ENCODE data around the gene HNRNPUL1.

Gene HNRNPUL1

GRCh38 chr19:41327576-41328156 lies 63.5 kb downstream of the HNRNPUL1 start:
- TF ChIP-seq FOXP2 (optimal IDR thresholded peaks at IDR 0.05; ENCODE audit: borderline replicate concordance, extremely low read depth, extremely low read length, insufficient read depth) = no peak
- no peak for TF ChIP-seq SIN3A (IDR thresholded peaks at IDR 0.05; ENCODE audit: borderline replicate concordance, insufficient read depth, low read length)
- no peak for TF ChIP-seq TAF1 (IDR thresholded peaks at IDR 0.05; ENCODE audit: borderline replicate concordance, insufficient read depth, low read length)
- TF ChIP-seq REST (IDR thresholded peaks at IDR 0.05; ENCODE audit: insufficient read depth in 1 of 2, low read depth in 2 of 2, low read length in 2 of 2) = no peak
- no peak for TF ChIP-seq POLR2AphosphoS5 (IDR thresholded peaks at IDR 0.05; ENCODE audit: low read depth, low read length)

- no peak for TF ChIP-seq SIN3A (IDR thresholded peaks at IDR 0.05; ENCODE audit: borderline replicate concordance, insufficient read depth, low read length)
- no peak for TF ChIP-seq FOXP2 (optimal IDR thresholded peaks at IDR 0.05; ENCODE audit: borderline replicate concordance, extremely low read depth, extremely low read length, insufficient read depth)
- TF ChIP-seq TAF1 (IDR thresholded peaks at IDR 0.05; ENCODE audit: borderline replicate concordance, insufficient read depth, low read length) = no peak
- no peak for TF ChIP-seq POLR2AphosphoS5 (IDR thresholded peaks at IDR 0.05; ENCODE audit: low read depth, low read length)
- TF ChIP-seq REST (IDR thresholded peaks at IDR 0.05; ENCODE audit: insufficient read depth in 1 of 2, low read depth in 2 of 2, low read length in 2 of 2) = no peak
Observed at GRCh38 chr19:41328157-41328841, 64.1 kb downstream of the HNRNPUL1 start.

GRCh38 chr19:41328842-41329225 lies 64.7 kb downstream of the HNRNPUL1 start:
- TF ChIP-seq SIN3A (IDR thresholded peaks at IDR 0.05; ENCODE audit: borderline replicate concordance, insufficient read depth, low read length) (no peak), POLR2AphosphoS5 (IDR thresholded peaks at IDR 0.05; ENCODE audit: low read depth, low read length) (no peak), TAF1 (IDR thresholded peaks at IDR 0.05; ENCODE audit: borderline replicate concordance, insufficient read depth, low read length) (no peak), REST (IDR thresholded peaks at IDR 0.05; ENCODE audit: insufficient read depth in 1 of 2, low read depth in 2 of 2, low read length in 2 of 2) (no peak), FOXP2 (optimal IDR thresholded peaks at IDR 0.05; ENCODE audit: borderline replicate concordance, extremely low read depth, extremely low read length, insufficient read depth) (no peak)

- TF ChIP-seq TAF1 (IDR thresholded peaks at IDR 0.05; ENCODE audit: borderline replicate concordance, insufficient read depth, low read length) (no peak), REST (IDR thresholded peaks at IDR 0.05; ENCODE audit: insufficient read depth in 1 of 2, low read depth in 2 of 2, low read length in 2 of 2) (no peak), POLR2AphosphoS5 (IDR thresholded peaks at IDR 0.05; ENCODE audit: low read depth, low read length) (no peak), SIN3A (IDR thresholded peaks at IDR 0.05; ENCODE audit: borderline replicate concordance, insufficient read depth, low read length) (no peak), FOXP2 (optimal IDR thresholded peaks at IDR 0.05; ENCODE audit: borderline replicate concordance, extremely low read depth, extremely low read length, insufficient read depth) (no peak)
Observed at GRCh38 chr19:41330481-41330880, 66.3 kb downstream of the HNRNPUL1 start.
